GM19023 (cell line): Measurements from ENCODE around the gene CBX7.
"Not testable (repeated sequence)": the region's sequence is repeated elsewhere in the genome, so short reads cannot be mapped to it uniquely, and the experiment has no call there.

ENCODE experiments used
- ATAC-seq: cut with Tn5 transposase; IDR thresholded peaks from one replicate; pipeline ENCODE4 v1.9.1; 2021; ENCODE audit warnings: mild to moderate bottlenecking, moderate library complexity; ENCODE audit not compliant: unreplicated experiment

CBX7 gene

DNA sequence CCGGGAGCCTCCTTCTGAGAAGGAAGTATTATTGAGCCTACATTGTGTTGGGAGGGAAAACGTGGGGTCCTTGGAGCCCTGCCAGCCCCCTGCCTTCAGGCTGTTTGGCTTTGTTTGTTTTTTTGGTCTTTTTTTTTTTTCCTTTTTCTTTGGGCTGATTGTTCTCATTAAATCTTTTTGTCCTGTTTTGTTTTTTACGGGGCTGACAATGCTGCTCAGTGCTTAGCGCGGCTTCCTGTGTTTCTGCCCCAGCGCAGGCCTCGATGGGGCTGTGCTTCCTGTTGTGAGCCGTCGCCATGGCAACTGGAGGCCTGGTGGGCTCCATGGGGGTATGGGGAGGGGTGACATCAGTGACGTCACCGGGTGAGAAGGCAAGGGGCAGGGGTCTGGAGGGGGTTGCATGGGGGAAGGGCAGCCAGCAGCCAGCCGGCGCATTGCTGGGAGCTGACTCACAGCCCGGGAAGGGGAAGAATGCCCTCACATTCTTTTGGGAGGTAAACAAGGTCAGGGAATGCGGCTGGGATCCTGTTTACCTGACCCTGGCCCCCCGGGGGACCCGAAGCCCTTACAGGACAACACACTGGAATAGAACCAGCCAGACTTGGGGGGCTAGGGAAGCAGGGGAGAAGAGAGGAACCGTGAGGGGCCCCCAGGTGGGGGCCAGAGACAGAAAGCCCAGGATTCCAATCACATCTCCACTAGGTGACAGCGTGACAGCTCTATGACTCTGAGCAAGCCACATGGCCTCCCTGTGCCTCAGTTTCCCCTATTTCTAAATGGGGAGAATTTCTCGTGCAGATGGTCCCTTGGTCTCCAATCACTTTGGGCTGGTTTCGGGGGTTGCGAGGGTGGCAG, 22.2 kb upstream of the CBX7 start:
- no peak for ATAC-seq

DNA sequence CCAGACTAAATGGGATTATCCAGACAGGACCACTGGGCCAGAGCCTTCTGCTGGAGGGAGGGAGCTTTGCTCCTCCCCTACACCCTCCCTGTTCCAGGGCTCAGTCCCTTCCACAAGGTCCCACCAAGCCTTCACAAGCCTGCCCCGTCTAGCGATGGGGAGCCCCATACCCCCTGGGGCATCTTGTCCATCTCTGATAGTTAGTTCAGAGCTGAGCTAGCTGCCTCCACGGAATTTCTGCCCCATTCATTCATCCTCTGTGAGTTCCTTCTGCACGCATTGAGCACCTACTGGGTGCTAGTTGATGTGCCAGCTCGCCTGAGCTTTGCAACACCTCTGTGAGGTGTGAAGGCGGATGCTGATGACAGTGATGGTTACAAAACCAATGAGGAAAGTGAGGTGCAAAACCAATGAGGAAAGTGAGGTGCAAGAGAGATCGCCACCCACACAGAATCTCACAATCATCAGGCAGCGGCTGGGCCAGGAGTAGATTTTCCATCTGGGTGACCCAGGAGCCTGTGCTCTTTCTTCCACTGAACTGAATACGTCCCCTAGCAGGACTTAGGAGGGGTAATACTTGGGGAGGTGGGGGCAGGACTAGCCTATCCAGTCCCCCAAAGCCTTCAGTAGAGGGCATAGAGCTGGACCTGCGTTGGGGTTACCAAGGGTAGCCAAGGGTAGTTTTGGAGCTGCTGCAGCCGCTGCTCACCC, 21.5 kb upstream of the CBX7 start:
- ATAC-seq: no peak

DNA sequence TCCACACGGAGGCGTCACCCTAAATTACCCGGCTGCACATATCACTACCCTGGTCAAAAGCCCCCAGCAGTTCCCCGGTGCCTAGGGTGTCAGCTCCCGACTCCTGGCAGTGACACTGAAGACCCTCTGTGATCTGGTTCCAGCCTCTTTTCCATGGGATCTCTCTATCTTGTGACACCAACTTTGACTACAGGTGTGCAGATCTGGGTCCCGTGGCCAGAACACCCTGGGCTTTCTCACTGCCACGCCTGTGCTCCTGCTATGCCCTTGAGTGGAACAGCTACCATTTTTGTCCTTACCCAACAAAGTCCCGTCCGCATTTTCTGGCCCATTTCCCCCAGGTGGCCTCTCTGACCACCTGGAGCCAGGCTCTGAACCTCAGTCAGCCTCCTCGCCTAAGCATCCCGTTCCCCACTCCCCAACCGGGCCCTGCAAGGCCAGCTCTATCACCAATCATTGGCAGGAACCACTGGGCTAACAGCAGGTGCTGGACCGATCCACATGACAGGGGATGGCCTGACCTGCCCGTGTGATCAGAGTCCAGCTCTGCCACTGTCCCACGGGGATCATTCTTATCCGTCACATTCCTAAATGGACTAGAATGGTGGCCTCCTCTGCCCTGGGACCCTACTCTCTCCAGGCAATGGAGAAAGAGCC, 20.7 kb upstream of the CBX7 start:
- ATAC-seq: no peak

DNA sequence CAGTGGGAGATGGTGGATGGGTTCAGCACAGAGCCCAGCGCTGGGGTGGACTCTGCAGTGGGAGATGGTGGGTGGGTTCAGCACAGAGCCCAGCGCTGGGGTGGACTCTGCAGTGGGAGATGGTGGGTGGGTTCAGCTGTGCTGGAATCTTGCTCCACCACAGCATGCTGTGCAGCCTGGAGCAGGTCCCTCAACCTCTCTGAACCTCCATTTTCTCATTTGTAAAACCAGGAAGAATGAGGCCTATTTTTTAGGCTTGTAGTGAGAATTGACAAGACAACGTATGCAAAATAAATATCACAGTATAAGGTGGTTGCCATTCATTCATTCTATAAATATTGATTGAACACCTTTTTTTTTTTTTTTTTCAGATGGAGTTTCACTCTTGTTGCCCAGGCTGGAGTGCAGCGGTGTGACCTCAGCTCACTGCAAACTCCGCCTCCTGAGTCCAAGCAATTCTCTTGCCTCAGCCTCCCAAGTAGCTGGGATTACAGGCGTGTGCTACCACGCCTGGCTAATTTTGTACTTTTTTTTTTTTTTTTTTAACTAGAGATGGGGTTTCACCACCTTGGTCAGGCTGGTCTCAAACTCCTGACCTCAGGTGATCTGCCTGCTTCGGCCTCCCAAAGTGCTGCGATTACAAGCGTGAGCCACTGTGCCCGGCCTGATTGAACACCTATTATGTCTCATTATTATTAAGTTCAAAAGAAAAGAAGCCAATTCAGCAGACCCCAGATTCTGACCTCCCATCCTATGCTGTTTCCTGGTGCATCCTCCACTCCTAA, 20.0 kb upstream of the CBX7 start:
- ATAC-seq: not testable (repeated sequence)

DNA sequence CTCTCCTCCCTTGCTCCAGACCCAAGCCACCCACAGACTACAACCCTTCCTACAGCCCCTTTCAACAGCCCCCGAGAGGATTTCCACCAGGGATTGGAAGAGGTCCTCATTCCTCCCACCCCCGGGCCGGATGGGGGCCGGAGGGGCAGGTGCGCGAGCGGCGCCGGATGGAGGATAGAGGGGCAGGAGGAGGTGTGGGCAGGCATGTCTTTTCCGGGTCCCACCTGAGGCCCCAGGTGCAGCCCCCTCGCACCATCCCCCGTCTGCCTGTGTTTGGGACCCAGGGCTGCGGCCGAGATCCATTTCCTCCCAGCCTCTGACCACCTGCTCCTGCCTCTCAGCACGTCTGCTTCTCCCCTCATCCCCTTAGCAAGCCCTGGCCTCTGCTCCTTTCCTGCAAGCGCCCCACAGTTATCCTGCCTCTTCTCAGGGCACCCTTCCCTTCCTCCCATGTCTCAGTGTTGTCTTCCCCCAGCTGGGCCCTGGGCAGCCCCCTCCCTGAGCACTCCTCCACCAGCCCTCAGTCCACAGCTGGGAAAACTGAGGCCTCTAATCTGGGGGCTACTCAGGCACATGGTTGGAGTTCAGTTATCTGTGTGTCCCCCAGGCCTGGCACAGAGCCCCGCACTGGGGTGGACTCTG, 19.3 kb upstream of the CBX7 start:
- no peak for ATAC-seq

- ATAC-seq: peak; percentile 68
Observed at GRCh38 chr22:39170825-39171622, 18.5 kb upstream of the CBX7 start.

GRCh38 chr22:39169797-39170466, 17.5 kb upstream of the CBX7 start:
- no peak for ATAC-seq

DNA sequence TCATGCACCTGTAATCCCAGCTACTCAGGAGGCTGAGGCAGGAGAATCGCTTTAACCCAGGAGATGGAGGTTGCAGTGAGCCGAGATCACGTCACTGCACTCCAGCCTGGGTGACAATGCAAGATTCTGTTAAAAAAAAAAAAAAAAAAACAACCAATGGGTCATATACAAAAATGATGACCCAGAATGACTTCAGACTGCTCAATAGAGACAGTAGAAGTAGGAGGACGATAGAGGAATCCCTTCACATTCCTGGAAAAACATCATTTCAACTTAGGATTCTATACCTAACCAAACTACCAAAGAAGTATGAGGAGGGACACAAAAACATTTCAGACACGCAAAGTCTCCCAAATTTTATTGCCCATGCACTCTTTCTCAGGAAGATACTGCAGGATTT, 14.1 kb upstream of the CBX7 start:
- no peak for ATAC-seq

DNA sequence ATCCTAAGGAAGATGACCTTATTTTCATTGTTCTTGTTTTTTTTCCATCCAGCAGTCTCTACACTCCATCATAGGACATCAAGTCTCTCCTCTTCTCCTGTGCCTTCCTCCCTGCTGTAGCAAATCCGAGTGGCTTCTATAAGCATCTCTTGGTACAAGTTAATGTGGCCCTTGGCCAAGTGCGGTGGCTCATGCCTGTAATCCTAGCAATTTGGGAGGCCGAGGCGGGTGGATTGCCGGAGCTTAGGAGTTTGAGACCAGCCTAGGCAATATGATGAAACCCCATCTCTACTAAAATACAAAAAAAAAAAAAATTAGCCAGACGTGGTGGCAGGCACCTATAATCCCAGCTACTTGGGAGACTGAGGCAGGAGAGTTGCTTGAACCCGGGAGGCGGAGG, 3.6 kb upstream of the CBX7 start:
- ATAC-seq: not testable (repeated sequence)

- no peak for ATAC-seq
Observed at GRCh38 chr22:39155421-39155820, 2.9 kb upstream of the CBX7 start.

GRCh38 chr22:39153220-39153717, 789 bp upstream of the CBX7 start:
- ATAC-seq: peak; percentile 8

GRCh38 chr22:39152024-39152510, 413 bp downstream of the CBX7 start:
- ATAC-seq: no peak

GRCh38 chr22:39151329-39151975, 1.0 kb downstream of the CBX7 start:
- ATAC-seq: no peak

GRCh38 chr22:39150848-39151215, 1.6 kb downstream of the CBX7 start:
- no peak for ATAC-seq

DNA sequence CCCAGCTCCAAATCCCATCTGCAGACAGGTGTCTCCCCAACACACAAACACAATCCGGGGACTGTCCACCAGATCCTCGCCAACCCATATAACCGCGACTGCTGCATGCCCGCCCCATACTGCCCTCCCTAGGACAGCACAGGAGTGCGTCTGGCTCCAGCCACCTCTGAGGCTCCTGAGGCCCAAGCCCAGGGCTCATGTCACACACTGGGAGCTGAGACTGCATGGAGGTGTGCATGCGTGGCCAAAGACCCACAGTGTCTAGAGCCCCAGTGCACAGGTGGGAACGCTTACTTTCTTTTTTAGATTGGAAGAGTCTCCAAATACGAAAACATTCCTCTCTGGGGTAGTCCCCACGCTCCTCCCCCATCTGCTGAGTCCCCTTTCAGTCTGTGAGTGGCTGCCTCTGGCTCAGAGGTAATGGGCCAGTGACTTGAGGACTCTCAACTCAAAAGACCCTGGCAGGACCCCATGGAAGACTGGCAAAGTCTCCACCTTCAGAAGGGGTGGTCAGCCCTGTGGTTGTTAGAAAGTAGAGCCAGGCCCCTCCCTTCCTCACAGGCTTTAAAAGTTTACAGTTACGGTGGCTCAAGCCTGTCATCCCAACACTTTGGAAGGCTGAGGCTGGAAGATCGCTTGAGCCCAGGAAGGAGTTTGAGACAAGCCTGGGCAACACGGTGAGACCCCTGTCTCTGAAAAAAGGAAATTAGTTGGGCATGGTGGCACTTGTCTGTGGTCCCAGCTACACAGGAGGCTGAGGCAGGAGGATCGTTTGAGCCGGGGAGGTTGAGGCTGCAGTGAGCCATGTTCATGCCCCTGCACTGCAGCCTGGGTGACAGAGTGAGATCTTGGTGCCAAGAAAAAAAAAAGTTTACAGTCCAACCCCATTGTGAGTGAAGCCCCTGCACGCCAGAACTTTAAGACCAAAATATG, 2.3 kb downstream of the CBX7 start:
- ATAC-seq: no peak

DNA sequence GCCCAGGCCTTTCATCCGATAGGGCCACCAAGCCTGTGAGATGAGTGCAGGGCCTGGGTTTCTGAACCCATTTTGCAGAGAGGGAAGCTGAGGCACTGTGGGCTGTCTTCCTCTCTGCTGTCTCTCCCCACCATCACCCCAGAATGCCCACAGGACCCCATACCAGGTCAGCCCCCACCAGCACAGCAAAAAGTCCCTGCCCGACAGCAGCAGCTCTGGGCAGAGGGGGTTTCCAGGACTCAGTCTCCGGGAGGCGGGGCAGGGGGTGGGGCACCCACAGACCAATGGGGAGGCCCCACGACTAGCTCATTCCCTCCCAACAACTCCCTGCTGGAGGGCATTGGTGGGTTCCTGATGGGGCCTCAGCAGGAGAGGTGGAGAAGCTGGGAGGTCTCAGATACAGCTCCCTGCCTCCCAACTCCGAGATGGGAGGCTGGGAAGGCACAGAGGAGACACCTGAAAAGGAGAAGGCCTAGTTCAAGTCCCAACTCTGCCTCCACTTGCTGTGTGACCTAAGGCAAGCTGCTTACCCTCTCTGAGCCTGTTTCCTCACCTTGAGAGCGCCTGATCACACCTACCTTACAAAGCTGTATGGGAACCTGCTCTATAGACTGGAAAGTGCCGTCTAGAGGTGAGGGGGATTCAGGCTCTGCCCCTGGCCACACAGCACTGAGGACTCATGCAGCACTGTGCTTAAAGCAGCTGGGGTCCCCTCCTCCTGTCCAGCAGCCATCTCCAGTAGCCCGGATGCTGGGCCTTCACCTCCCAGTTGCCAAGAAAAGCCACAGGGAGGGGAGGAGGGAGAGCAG, 3.5 kb downstream of the CBX7 start:
- ATAC-seq: no peak
